Measurements from ENCODE around the gene PSMD5. TPM values are rescaled to one million over a fixed set of nuclear protein-coding genes. Genes with fewer than 3 reads are reported as not detected.
A peak's percentile ranks its signal among the peaks of the same experiment; 100 is the strongest.

Gene PSMD5
- total and polyA plus RNA-seq, 4 experiments from 2014 or later, result 23.1 to 59.0 (median 36.0) TPM

DNA sequence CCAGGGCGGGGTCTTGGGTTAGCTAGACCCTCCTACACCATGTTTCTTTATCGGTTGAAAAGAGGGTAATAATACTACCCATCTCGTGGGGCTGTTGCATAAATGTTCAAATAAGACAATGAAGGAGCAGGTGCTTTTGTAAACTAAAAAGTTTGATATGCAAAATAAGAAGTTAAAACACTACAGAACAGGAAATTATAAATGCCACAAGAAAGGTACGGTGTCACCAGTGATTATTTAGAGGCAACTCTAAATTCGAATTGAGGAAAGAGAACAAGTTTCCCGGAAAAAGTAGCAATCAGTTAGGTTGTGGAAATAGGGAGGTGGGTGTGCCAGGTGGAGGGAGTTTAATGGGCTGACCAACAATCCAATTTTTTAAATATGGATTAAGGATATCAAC, 36.7 kb upstream of the PSMD5 start:
- H3K36me3 ChIP-seq (ENCODE audit: insufficient read depth, low read length), result peaks cover 6% of the 10 kb centered on the region
- peak overlapping the region; percentile 88 to 99 (median 96) for H3K4me3 Mint-ChIP-seq
- H3K27ac ChIP-seq (ENCODE audit: low read depth, low read length), result peak overlapping the region; percentile 76
- H3K4me1 Mint-ChIP-seq, result peaks cover 57 to 85% (median 71%) of the 10 kb centered on the region in 4 donors
- no peak overlapping the region for H3K4me3 ChIP-seq (ENCODE audit: low read length in 2 of 2)
- no peaks in the 10 kb centered on the region for H3K9me3 Mint-ChIP-seq
- ChIA-PET POLR2A (ENCODE audit: partially characterized antibody) (interaction anchor here (1.3 to 74.5 kb wide), 5 partner anchors 10 to 36 kb away, joined by 4 to 5577 read pairs (median 21); partner anchors contain the start of genes PSMD5 and TRAF1), CTCF (ENCODE audit: partially characterized antibody) (interaction anchor here (0.6 to 16.8 kb wide), 7 partner anchors 11 to 101 kb away, joined by 3 to 254 read pairs (median 4); no protein-coding TSS in a partner anchor)
- intact Hi-C loops (cut with micrococcal nuclease), result loop anchor here (1.0 to 5.0 kb wide), 2 partner anchors 11 to 103 kb away; no protein-coding TSS in a partner anchor
- DNase-seq, result peak in 2 of 5 donors; percentile 38 to 42
- H3K36me3 Mint-ChIP-seq, result peaks cover 0 to 14% of the 10 kb centered on the region in 2 donors
- H3K27me3 ChIP-seq (ENCODE audit: insufficient read depth, low read length), result no peaks in the 10 kb centered on the region
- H3K27ac Mint-ChIP-seq, result peak overlapping the region; percentile 86 to 99 (median 97)
- peaks cover 86% of the 10 kb centered on the region for H3K4me1 ChIP-seq (ENCODE audit: insufficient read depth, low read length)
- no peaks in the 10 kb centered on the region for H3K9me3 ChIP-seq (ENCODE audit: control insufficient read depth in 1 of 2, low read length in 2 of 2)
- no peaks in the 10 kb centered on the region for H3K27me3 Mint-ChIP-seq

- H3K36me3 Mint-ChIP-seq, result peaks cover 6 to 24% of the 10 kb centered on the region in 2 donors
- H3K27me3 Mint-ChIP-seq, result no peaks in the 10 kb centered on the region
- DNase-seq, result peak in 1 of 5 donors; percentile 29
- peak overlapping the region; percentile 86 to 99 (median 97) for H3K27ac Mint-ChIP-seq
- H3K4me1 ChIP-seq (ENCODE audit: insufficient read depth, low read length), result peaks cover 87% of the 10 kb centered on the region
- CTCF ChIA-PET (ENCODE audit: partially characterized antibody), result interaction anchor here (0.6 to 16.8 kb wide), 9 partner anchors 12 to 102 kb away, joined by 3 to 254 read pairs (median 4); no protein-coding TSS in a partner anchor
- intact Hi-C loops (cut with micrococcal nuclease), result loop anchor here (1.0 to 5.0 kb wide), 2 partner anchors 12 to 104 kb away; no protein-coding TSS in a partner anchor
- POLR2A ChIA-PET (ENCODE audit: partially characterized antibody), result interaction anchor here (0.9 to 74.5 kb wide), 9 partner anchors 9 to 194 kb away, joined by 3 to 5577 read pairs (median 6); partner anchors contain the start of genes FBXW2, PSMD5 and TRAF1
- peaks cover 60 to 85% (median 74%) of the 10 kb centered on the region in 4 donors for H3K4me1 Mint-ChIP-seq
- H3K36me3 ChIP-seq (ENCODE audit: insufficient read depth, low read length), result peaks cover 15% of the 10 kb centered on the region
- H3K9me3 ChIP-seq (ENCODE audit: control insufficient read depth in 1 of 2, low read length in 2 of 2), result no peaks in the 10 kb centered on the region
- peak overlapping the region; percentile 76 for H3K27ac ChIP-seq (ENCODE audit: low read depth, low read length)
- H3K4me3 ChIP-seq (ENCODE audit: low read length in 2 of 2), result peak overlapping the region; percentile 40 to 77
- peak overlapping the region; percentile 88 to 99 (median 96) for H3K4me3 Mint-ChIP-seq
- H3K9me3 Mint-ChIP-seq, result no peaks in the 10 kb centered on the region
- H3K27me3 ChIP-seq (ENCODE audit: insufficient read depth, low read length), result no peaks in the 10 kb centered on the region
These were observed 35.7 kb upstream of the PSMD5 start for GRCh38 chr9:120878188-120879130.

- no peaks in the 10 kb centered on the region for H3K9me3 Mint-ChIP-seq
- peaks cover 14 to 33% of the 10 kb centered on the region in 2 donors for H3K36me3 Mint-ChIP-seq
- H3K4me1 ChIP-seq (ENCODE audit: insufficient read depth, low read length), result peaks cover 86% of the 10 kb centered on the region
- ChIA-PET CTCF (ENCODE audit: partially characterized antibody) (interaction anchor here (0.8 to 16.8 kb wide), 5 partner anchors 9 to 57 kb away, joined by 3 to 254 read pairs (median 4); no protein-coding TSS in a partner anchor), POLR2A (ENCODE audit: partially characterized antibody) (interaction anchor here (1.2 to 74.5 kb wide), 5 partner anchors 9 to 195 kb away, joined by 3 to 5577 read pairs (median 13); partner anchors contain the start of genes PSMD5 and TRAF1)
- H3K27ac Mint-ChIP-seq, result peak overlapping the region; percentile 86 to 99 (median 97)
- H3K4me1 Mint-ChIP-seq, result peaks cover 62 to 86% (median 75%) of the 10 kb centered on the region in 4 donors
- no peaks in the 10 kb centered on the region for H3K27me3 ChIP-seq (ENCODE audit: insufficient read depth, low read length)
- H3K4me3 ChIP-seq (ENCODE audit: low read length in 2 of 2), result peak overlapping the region; percentile 40 to 77
- intact Hi-C loops (cut with micrococcal nuclease), result loop anchor here (2.0 to 5.0 kb wide), 3 partner anchors 35 to 183 kb away; partner anchors contain the start of gene PSMD5
- peaks cover 15% of the 10 kb centered on the region for H3K36me3 ChIP-seq (ENCODE audit: insufficient read depth, low read length)
- no peaks in the 10 kb centered on the region for H3K9me3 ChIP-seq (ENCODE audit: control insufficient read depth in 1 of 2, low read length in 2 of 2)
- DNase-seq, result peak; percentile 60 to 69 (median 63)
- H3K27ac ChIP-seq (ENCODE audit: low read depth, low read length), result peak overlapping the region; percentile 76
- no peaks in the 10 kb centered on the region for H3K27me3 Mint-ChIP-seq
- peak overlapping the region; percentile 88 to 99 (median 96) for H3K4me3 Mint-ChIP-seq
These were observed 34.7 kb upstream of the PSMD5 start for GRCh38 chr9:120877276-120878034.

DNA sequence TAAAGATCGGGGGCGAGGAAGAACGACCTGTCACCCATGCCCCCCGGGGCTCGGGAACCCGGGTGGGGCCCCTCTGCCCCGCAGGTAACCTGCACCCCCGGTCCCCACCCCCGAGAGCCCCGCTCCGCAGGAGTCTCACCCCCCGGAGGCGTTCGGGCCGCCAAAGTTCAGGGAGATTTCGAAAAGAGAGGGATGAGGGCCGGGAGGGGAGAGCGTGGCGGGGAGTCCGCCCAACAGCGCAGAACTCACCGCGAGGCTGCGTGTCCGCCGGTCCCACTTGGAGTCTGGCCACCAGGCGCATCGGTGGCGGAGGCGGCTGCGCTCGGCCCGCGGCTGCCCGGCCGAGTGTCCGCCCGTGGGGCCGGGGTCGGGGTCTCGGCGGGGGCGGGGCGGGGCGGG, 34.1 kb upstream of the PSMD5 start, which contains the start of gene PHF19:
Gene PHF19 (minus strand): TSS at position 347 of the 399 bp plus-strand sequence. CDS start 2,447 bp downstream, outside the sequence.
- H3K4me3 Mint-ChIP-seq, result peak within 1 kb of the TSS; percentile 88 to 99 (median 96)
- peaks cover 14 to 38% of the 10 kb centered on the region in 2 donors for H3K36me3 Mint-ChIP-seq
- no peaks in the 10 kb centered on the region for H3K9me3 Mint-ChIP-seq
- Histone ChIP-seq H3K4me3 (ENCODE audit: low read length in 2 of 2) (peak within 1 kb of the TSS; percentile 67 to 83), H3K27ac (ENCODE audit: low read depth, low read length) (peak within 1 kb of the TSS; percentile 78), H3K4me1 (ENCODE audit: insufficient read depth, low read length) (peaks cover 80% of the 10 kb centered on the region), H3K9me3 (ENCODE audit: control insufficient read depth in 1 of 2, low read length in 2 of 2) (no peaks in the 10 kb centered on the region), H3K27me3 (ENCODE audit: insufficient read depth, low read length) (no peaks in the 10 kb centered on the region), H3K36me3 (ENCODE audit: insufficient read depth, low read length) (peaks cover 21% of the 10 kb centered on the region)
- POLR2A ChIA-PET (ENCODE audit: partially characterized antibody), result interaction anchor here (0.9 to 74.5 kb wide), 7 partner anchors 8 to 196 kb away, joined by 3 to 5577 read pairs (median 7); partner anchors contain the start of genes FBXW2, PSMD5 and TRAF1
- DNase-seq, result peak in 2 of 5 donors; percentile 40 to 58
- peak within 1 kb of the TSS; percentile 88 to 99 (median 97) for H3K27ac Mint-ChIP-seq
- intact Hi-C loops (cut with micrococcal nuclease), result loop anchor here (1.0 to 5.0 kb wide), 6 partner anchors 34 to 184 kb away; partner anchors contain the start of genes PSMD5 and TRAF1
- H3K27me3 Mint-ChIP-seq, result no peaks in the 10 kb centered on the region
- CTCF ChIA-PET (ENCODE audit: partially characterized antibody), result interaction anchor here (1.0 to 16.8 kb wide), 5 partner anchors 10 to 184 kb away, joined by 3 to 254 read pairs (median 4); no protein-coding TSS in a partner anchor
- H3K4me1 Mint-ChIP-seq, result peaks cover 64 to 85% (median 72%) of the 10 kb centered on the region in 4 donors

DNA sequence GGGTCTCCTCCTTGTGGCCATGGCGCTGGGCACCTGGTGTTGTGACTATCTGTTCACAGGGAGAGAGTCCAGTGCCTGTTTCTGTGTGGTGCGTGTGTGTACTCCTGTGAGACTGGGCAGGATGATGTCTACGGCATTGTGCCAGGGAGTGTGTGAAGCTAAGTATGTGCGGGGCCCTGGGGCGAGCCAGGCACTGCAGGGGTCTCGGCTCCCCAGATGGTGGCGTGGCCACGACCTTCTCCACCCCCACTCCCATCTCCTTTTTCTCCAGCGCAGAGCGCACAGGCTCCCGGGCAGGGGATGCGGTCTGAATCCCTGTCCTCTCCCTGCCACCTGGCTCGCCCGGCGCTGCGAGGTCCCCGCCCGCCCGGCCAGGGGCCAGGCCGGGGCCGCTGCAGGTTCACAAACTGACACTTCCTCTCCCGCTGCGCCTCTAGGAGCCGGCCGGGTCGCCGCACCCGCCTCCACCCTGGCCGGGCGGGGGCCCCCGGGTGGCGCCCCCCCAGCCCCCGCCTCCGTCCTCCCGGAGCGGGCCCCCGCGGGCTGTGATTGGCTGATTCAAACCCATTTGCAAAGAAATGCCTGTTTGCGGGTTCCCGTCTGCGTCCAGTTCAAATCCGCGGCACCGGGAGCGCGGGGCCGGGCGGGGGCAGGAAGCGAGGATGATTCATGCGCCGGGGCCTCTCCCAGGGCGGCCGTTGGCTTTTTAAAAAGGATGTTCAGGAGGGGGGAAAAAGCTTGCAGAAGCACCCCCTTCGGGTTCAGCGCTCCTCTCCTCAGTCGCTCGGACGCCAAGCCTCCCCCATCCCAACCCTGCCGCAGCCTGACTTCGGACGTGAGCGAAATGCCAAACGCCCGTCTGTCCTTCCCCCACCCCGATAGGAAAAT, 33.5 kb upstream of the PSMD5 start:
- Histone ChIP-seq H3K27me3 (ENCODE audit: insufficient read depth, low read length) (no peaks in the 10 kb centered on the region), H3K4me3 (ENCODE audit: low read length in 2 of 2) (peak overlapping the region; percentile 67 to 83), H3K36me3 (ENCODE audit: insufficient read depth, low read length) (peaks cover 21% of the 10 kb centered on the region), H3K4me1 (ENCODE audit: insufficient read depth, low read length) (peaks cover 73% of the 10 kb centered on the region), H3K9me3 (ENCODE audit: control insufficient read depth in 1 of 2, low read length in 2 of 2) (no peaks in the 10 kb centered on the region), H3K27ac (ENCODE audit: low read depth, low read length) (peak overlapping the region; percentile 78)
- intact Hi-C loops (cut with micrococcal nuclease), result loop anchor here (1.0 to 5.0 kb wide), 6 partner anchors 33 to 185 kb away; partner anchors contain the start of genes PSMD5 and TRAF1
- no peaks in the 10 kb centered on the region for H3K27me3 Mint-ChIP-seq
- peak overlapping the region; percentile 81 to 91 (median 85) for H3K4me3 Mint-ChIP-seq
- peaks cover 61 to 80% (median 66%) of the 10 kb centered on the region in 4 donors for H3K4me1 Mint-ChIP-seq
- H3K36me3 Mint-ChIP-seq, result peaks cover 14 to 43% of the 10 kb centered on the region in 2 donors
- POLR2A ChIA-PET (ENCODE audit: partially characterized antibody), result interaction anchor here (0.9 to 74.5 kb wide), 5 partner anchors 7 to 83 kb away, joined by 3 to 5577 read pairs (median 13); partner anchors contain the start of genes FBXW2, PSMD5 and TRAF1
- no peaks in the 10 kb centered on the region for H3K9me3 Mint-ChIP-seq
- DNase-seq, result peak; percentile 61 to 89 (median 67)
- CTCF ChIA-PET (ENCODE audit: partially characterized antibody), result interaction anchor here (0.9 to 16.8 kb wide), 7 partner anchors 8 to 184 kb away, joined by 3 to 254 read pairs (median 4); no protein-coding TSS in a partner anchor
- H3K27ac Mint-ChIP-seq, result peak overlapping the region; percentile 85 to 98 (median 93)

All from CD4-positive, alpha-beta memory T cell (primary cell).